ENCODE data around the gene ATP6V1A.

Gene ATP6V1A

GRCh38 chr3:113747283-113748046, 630 bp downstream of the ATP6V1A start:
- no peak for DNase-seq

- no peak for DNase-seq
Observed at GRCh38 chr3:113751141-113751540, 4.3 kb downstream of the ATP6V1A start.

GRCh38 chr3:113753376-113753985, 6.6 kb downstream of the ATP6V1A start:
- no peak for DNase-seq

GRCh38 chr3:113754494-113755159, 7.8 kb downstream of the ATP6V1A start:
- DNase-seq, result no peak

- DNase-seq, result no peak
Observed at GRCh38 chr3:113758389-113759024, 11.7 kb downstream of the ATP6V1A start.

GRCh38 chr3:113764698-113765097, 17.9 kb downstream of the ATP6V1A start:
- DNase-seq, result no peak

GRCh38 chr3:113769551-113769950, 22.7 kb downstream of the ATP6V1A start:
- no peak for DNase-seq

- DNase-seq, result no peak
Observed at GRCh38 chr3:113771993-113772392, 25.2 kb downstream of the ATP6V1A start.

- DNase-seq, result no peak
Observed at GRCh38 chr3:113773381-113773780, 26.5 kb downstream of the ATP6V1A start.

- DNase-seq, result no peak
Observed at GRCh38 chr3:113775516-113775915, 28.7 kb downstream of the ATP6V1A start.

- no peak for DNase-seq
Observed at GRCh38 chr3:113776564-113776963, 29.7 kb downstream of the ATP6V1A start.

- no peak for DNase-seq
Observed at GRCh38 chr3:113783463-113783862, 36.6 kb downstream of the ATP6V1A start.

- DNase-seq, result no peak
Observed at GRCh38 chr3:113783980-113784379, 37.1 kb downstream of the ATP6V1A start.

- no peak for DNase-seq
Observed at GRCh38 chr3:113791381-113791780, 44.5 kb downstream of the ATP6V1A start.

GRCh38 chr3:113794526-113794925, 47.7 kb downstream of the ATP6V1A start:
- no peak for DNase-seq

GRCh38 chr3:113795693-113796092, 48.9 kb downstream of the ATP6V1A start:
- DNase-seq, result no peak

- no peak for DNase-seq
Observed at GRCh38 chr3:113802795-113803455, 56.1 kb downstream of the ATP6V1A start.

- no peak for DNase-seq
Observed at GRCh38 chr3:113804661-113805060, 57.8 kb downstream of the ATP6V1A start.

- DNase-seq, result no peak
Observed at GRCh38 chr3:113805249-113805648, 58.4 kb downstream of the ATP6V1A start.

- DNase-seq, result no peak
Observed at GRCh38 chr3:113812854-113813253, 66.0 kb downstream of the ATP6V1A start.

GRCh38 chr3:113819866-113820265, 73.0 kb downstream of the ATP6V1A start:
- DNase-seq, result no peak

GRCh38 chr3:113825090-113825489, 78.3 kb downstream of the ATP6V1A start:
- no peak for DNase-seq

GRCh38 chr3:113828600-113828999, 81.8 kb downstream of the ATP6V1A start:
- no peak for DNase-seq
